Endothelial cell of umbilical vein (primary cell): ENCODE data around the gene PLCXD1. TPM values are rescaled to one million over a fixed set of nuclear protein-coding genes. Genes with fewer than 3 reads are reported as not detected.

Source experiments
- BruUV-seq: library from RNA; stranded (reverse); fragments of 400-500 nt; replicated peaks from 2 replicates; lab custom pipeline; 2021; lab: Mats Ljungman, UMichigan
- CTCF ChIA-PET: fragments of 300-600, 350-600 bp; sonication (Branson Sonifier 250); formaldehyde crosslinking; loops from one replicate; lab custom pipeline; 2021; ENCODE audit warnings: antibody characterized with exemption, inconsistent platforms; lab: Charles Lee
- POLR2A ChIA-PET: fragments of 300-600, 350-600 bp; sonication (Branson Sonifier 250); formaldehyde crosslinking; loops from one replicate; lab custom pipeline; 2021; ENCODE audit warnings: antibody characterized with exemption, inconsistent platforms; lab: Charles Lee
- DNase-seq: peaks from one replicate; pipeline ENCODE4 v3.0.0-alpha.2; 2011; ENCODE audit warnings: low read depth, low spot score
- FAIRE-seq: peaks from 2 replicates; lab custom pipeline; 2011; peaks lifted over from hg19 to GRCh38; lab: Jason Lieb, UNC
- H2AFZ ChIP-seq: 2 replicates; pipeline ENCODE4 v1.6.0; 2012; ENCODE audit warnings: low read depth, low read length, control low read depth, inconsistent platforms
- H3K27ac ChIP-seq: 2 replicates; pipeline ENCODE4 v1.5.1; 2011; ENCODE audit warnings: low read depth, mild to moderate bottlenecking, control low read depth, low read length, moderate library complexity; ENCODE audit not compliant: insufficient read depth
- H3K27me3 ChIP-seq, 2 experiments: 2 replicates each; pipeline versions ENCODE4 v1.6.0 to v1.6.1; 2011; ENCODE audit warnings: low read length in 2 of 2, mixed read lengths in 1 of 2; ENCODE audit not compliant: control insufficient read depth in 2 of 2, insufficient read depth in 2 of 2
- H3K36me3 ChIP-seq, 2 experiments: 2 replicates in 1 of 2; 3 replicates in 1 of 2; pipeline ENCODE4 v1.5.1; 2011; ENCODE audit warnings: low read length in 2 of 2, mild to moderate bottlenecking in 1 of 2, moderate library complexity in 1 of 2; ENCODE audit not compliant: control insufficient read depth in 2 of 2, insufficient read depth in 2 of 2; ENCODE audit errors: extremely low read depth in 1 of 2
- H3K4me1 ChIP-seq: 3 replicates; pipeline ENCODE4 v1.5.1; 2011; ENCODE audit warnings: mild to moderate bottlenecking, low read length; ENCODE audit not compliant: control insufficient read depth, insufficient read depth; ENCODE audit errors: extremely low read depth
- H3K4me2 ChIP-seq: 2 replicates; pipeline ENCODE4 v1.6.1; 2011; ENCODE audit warnings: low read length, control low read depth, mixed read lengths; ENCODE audit not compliant: insufficient read depth
- H3K4me3 ChIP-seq, 3 experiments: fragments of 200-600 bp in 1 of 3; sonication (generic), shearing (Covaris generic) in 1 of 3; replicated peaks in 1 of 3; 2 replicates each; pipeline ENCODE4 v1.5.1; 2011 to 2016; ENCODE audit warnings: control low read depth in 3 of 3, low read length in 3 of 3, mild to moderate bottlenecking in 2 of 3, inconsistent platforms in 1 of 3, low read depth in 1 of 3, moderate library complexity in 1 of 3; ENCODE audit not compliant: insufficient read depth in 1 of 3
- H3K79me2 ChIP-seq: 2 replicates; pipeline ENCODE4 v1.6.0; 2012; ENCODE audit warnings: low read length, inconsistent platforms; ENCODE audit not compliant: control insufficient read depth, insufficient read depth
- H3K9ac ChIP-seq: replicated peaks from 2 replicates; pipeline ENCODE3; 2011; ENCODE audit warnings: low read length, control low read depth; ENCODE audit not compliant: insufficient read depth; ENCODE audit errors: extremely low read depth
- H3K9me1 ChIP-seq: replicated peaks from 3 replicates; pipeline ENCODE4 v1.6.0; 2011; ENCODE audit warnings: mild to moderate bottlenecking, low read length; ENCODE audit not compliant: control insufficient read depth, insufficient read depth; ENCODE audit errors: extremely low read depth
- H3K9me3 ChIP-seq: replicated peaks from 2 replicates; pipeline ENCODE4 v1.5.1; 2012; ENCODE audit warnings: low read length, inconsistent platforms; ENCODE audit not compliant: control insufficient read depth, insufficient read depth
- H4K20me1 ChIP-seq: replicated peaks from 2 replicates; pipeline ENCODE3; 2011; ENCODE audit warnings: mild to moderate bottlenecking, low read length; ENCODE audit not compliant: control insufficient read depth, insufficient read depth; ENCODE audit errors: extremely low read depth
- EZH2 ChIP-seq: IDR thresholded peaks from 2 replicates; pipeline ENCODE4 v1.6.1; 2012; ENCODE audit warnings: borderline replicate concordance, low read depth, mild to moderate bottlenecking, moderate library complexity, low read length, inconsistent platforms; ENCODE audit not compliant: severe bottlenecking
- FOS ChIP-seq: IDR thresholded peaks from 2 replicates; pipeline ENCODE4 v1.6.1; 2011; ENCODE audit warnings: mild to moderate bottlenecking, low read length, moderate library complexity, borderline replicate concordance; ENCODE audit not compliant: insufficient read depth
- JUN ChIP-seq: IDR thresholded peaks from 2 replicates; pipeline ENCODE4 v1.6.1; 2011; ENCODE audit warnings: borderline replicate concordance, low read depth; ENCODE audit not compliant: insufficient read length, insufficient read depth
- MYC ChIP-seq: IDR thresholded peaks from one replicate; pipeline ENCODE4 v1.6.1; 2011; ENCODE audit warnings: mild to moderate bottlenecking, low read depth, low read length
- POLR2A ChIP-seq: IDR thresholded peaks from 2 replicates; pipeline ENCODE4 v1.6.1; 2012; ENCODE audit warnings: low read depth, mild to moderate bottlenecking, control low read depth, low read length
- POLR2AphosphoS5 ChIP-seq: IDR thresholded peaks from 2 replicates; pipeline ENCODE4 v1.6.1; 2012; ENCODE audit warnings: low read depth, mild to moderate bottlenecking, control low read depth, low read length, moderate library complexity; ENCODE audit not compliant: insufficient read depth
- dilution Hi-C: fragments of 300-500 bp; cut with MboI; formaldehyde crosslinking; loops from one replicate; pipeline ENCODE4 v1.15.0; 2019; ENCODE audit warnings: low sequenced_read_pairs; ENCODE audit not compliant: extremely low pct_ligation_motif_present
- intact Hi-C: fragments of 100-400 bp; cut with micrococcal nuclease; formaldehyde crosslinking; loops from one replicate; pipeline ENCODE4 v1.10.0; 2022
- polyA plus RNA-seq, 4 experiments: library from polyadenylated mRNA; depleted of rRNA in 3 of 4; stranded (reverse) in 3 of 4; unstranded in 1 of 4; fragments of >200 nt; gene quantifications; 2 replicates each; pipeline versions ENCODE4 v1.2.1 to v1.2.3, GENCODE V29; 2011 to 2012; ENCODE audit warnings: missing spikeins in 1 of 4
- total RNA-seq: library from RNA; stranded (reverse); gene quantifications from 2 replicates; pipeline ENCODE4 v1.2.3, GENCODE V29; 2021
- TF ChIP-seq, protein P1 (sequence below), 2 donors: IDR thresholded peaks; 1 replicate in 1 of 2; 2 replicates in 1 of 2; pipeline ENCODE4 v1.5.1; 2011; ENCODE audit warnings: low read length in 2 of 2, mild to moderate bottlenecking in 2 of 2, moderate library complexity in 2 of 2, control low read depth in 1 of 2, inconsistent platforms in 1 of 2, low read depth in 1 of 2; ENCODE audit not compliant: insufficient read depth in 1 of 2; ENCODE audit errors: extremely low read depth in 1 of 2
- TF ChIP-seq, protein P2 (sequence below): IDR thresholded peaks from 2 replicates; pipeline ENCODE4 v1.6.1; 2011; ENCODE audit not compliant: insufficient read depth, insufficient read length

PLCXD1 gene
- total and polyA plus RNA-seq, 2 donors (not counting 3 experiments of a cell fraction or from before 2014, with no cell fraction given): 11.7 to 16.8 TPM

DNA sequence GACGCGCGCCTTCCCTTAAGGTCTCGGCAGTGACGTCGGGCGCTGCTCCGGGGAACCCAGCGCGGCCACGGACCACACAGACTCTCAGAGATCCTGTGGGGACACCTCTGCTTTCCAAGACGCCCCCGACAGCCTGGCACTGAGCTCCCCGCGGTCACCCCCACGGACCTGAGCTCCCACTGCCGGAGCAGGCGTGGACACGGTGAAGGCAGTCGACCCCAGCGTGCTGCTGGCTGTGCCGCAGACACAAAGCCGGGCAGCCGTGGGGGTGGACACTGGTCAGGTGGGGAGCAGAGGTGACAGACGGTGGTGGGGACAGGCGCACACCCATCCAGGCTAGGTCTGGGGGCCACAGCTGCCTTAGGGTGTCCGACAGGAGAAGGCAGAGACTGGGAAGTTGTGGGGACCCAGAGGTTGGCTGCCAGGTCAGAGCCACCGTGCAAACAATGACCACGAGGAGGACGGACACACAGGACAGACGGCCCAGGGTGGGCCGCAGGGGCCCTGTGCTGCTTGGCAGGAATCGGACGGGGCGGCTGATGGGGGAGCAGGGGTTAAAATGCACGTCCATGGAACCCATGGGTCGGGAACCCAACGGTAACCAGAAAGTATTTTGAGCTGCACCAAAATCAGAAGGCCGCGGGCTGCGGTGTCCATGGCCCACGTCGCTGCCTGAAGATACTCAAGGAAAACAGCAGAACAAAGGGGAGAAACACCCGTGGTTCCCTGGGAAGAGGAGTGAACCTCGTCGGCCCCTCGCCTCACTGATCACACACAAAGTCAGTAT is 54.0 kb downstream of the PLCXD1 start:
- no peak overlapping the region for H2AFZ ChIP-seq
- H3K27ac ChIP-seq: no peak overlapping the region
- BruUV-seq: no TSS peak
- peaks cover 0 to 3% of the 10 kb centered on the region in 2 experiments for H3K36me3 ChIP-seq
- dilution Hi-C loops (no loop called here), intact Hi-C loops (no loop called here)
- H4K20me1 ChIP-seq: no peaks in the 10 kb centered on the region
- DNase-seq (no peak), FAIRE-seq (no peak)
- POLR2A ChIA-PET: no interaction called here
- H3K4me2 ChIP-seq: no peak overlapping the region
- H3K27me3 ChIP-seq: peaks cover 0 to 3% of the 10 kb centered on the region in 2 experiments
- H3K9me3 ChIP-seq: no peaks in the 10 kb centered on the region
- no peak overlapping the region for H3K4me3 ChIP-seq
- no peak for TF ChIP-seq MYC
- no peak for TF ChIP-seq JUN
- no peak for TF ChIP-seq FOS
- TF ChIP-seq, protein P1, sequence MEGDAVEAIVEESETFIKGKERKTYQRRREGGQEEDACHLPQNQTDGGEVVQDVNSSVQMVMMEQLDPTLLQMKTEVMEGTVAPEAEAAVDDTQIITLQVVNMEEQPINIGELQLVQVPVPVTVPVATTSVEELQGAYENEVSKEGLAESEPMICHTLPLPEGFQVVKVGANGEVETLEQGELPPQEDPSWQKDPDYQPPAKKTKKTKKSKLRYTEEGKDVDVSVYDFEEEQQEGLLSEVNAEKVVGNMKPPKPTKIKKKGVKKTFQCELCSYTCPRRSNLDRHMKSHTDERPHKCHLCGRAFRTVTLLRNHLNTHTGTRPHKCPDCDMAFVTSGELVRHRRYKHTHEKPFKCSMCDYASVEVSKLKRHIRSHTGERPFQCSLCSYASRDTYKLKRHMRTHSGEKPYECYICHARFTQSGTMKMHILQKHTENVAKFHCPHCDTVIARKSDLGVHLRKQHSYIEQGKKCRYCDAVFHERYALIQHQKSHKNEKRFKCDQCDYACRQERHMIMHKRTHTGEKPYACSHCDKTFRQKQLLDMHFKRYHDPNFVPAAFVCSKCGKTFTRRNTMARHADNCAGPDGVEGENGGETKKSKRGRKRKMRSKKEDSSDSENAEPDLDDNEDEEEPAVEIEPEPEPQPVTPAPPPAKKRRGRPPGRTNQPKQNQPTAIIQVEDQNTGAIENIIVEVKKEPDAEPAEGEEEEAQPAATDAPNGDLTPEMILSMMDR (IDR thresholded peaks at IDR 0.05; ENCODE audit: extremely low read depth in 1 of 2, insufficient read depth in 1 of 2, low read depth in 1 of 2, low read length in 2 of 2): no peak
- no peak for TF ChIP-seq POLR2A
- TF ChIP-seq EZH2: no peak
- TF ChIP-seq POLR2AphosphoS5: no peak
- TF ChIP-seq, protein P2, sequence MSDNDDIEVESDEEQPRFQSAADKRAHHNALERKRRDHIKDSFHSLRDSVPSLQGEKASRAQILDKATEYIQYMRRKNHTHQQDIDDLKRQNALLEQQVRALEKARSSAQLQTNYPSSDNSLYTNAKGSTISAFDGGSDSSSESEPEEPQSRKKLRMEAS: no peak
- no peaks in the 10 kb centered on the region for H3K4me1 ChIP-seq
- no peaks in the 10 kb centered on the region for H3K79me2 ChIP-seq
- CTCF ChIA-PET: no interaction called here
- no peak overlapping the region for H3K9ac ChIP-seq
- H3K9me1 ChIP-seq: no peaks in the 10 kb centered on the region
